HG03280 (cell line): Measurements from ENCODE around the gene EXOC6B.
A peak's percentile ranks its signal among the peaks of the same experiment; 100 is the strongest.

ENCODE experiments used
- ATAC-seq: cut with Tn5 transposase; IDR thresholded peaks from one replicate; pipeline ENCODE4 v1.9.1; 2021; ENCODE audit warnings: mild to moderate bottlenecking, moderate library complexity; ENCODE audit not compliant: unreplicated experiment

The EXOC6B gene

GRCh38 chr2:72389447-72389846 lies 436.4 kb downstream of the EXOC6B start:
- ATAC-seq = no peak

GRCh38 chr2:72388263-72388662 lies 437.6 kb downstream of the EXOC6B start:
- ATAC-seq = no peak

- ATAC-seq = no peak
These were observed 439.5 kb downstream of the EXOC6B start for GRCh38 chr2:72386288-72386687.

GRCh38 chr2:72378753-72379348 lies 447.0 kb downstream of the EXOC6B start:
- no peak for ATAC-seq

GRCh38 chr2:72367530-72368225 lies 458.2 kb downstream of the EXOC6B start:
- ATAC-seq = no peak

GRCh38 chr2:72363406-72363805 lies 462.4 kb downstream of the EXOC6B start:
- ATAC-seq = no peak

GRCh38 chr2:72362733-72363132 lies 463.1 kb downstream of the EXOC6B start:
- no peak for ATAC-seq

- no peak for ATAC-seq
These were observed 464.3 kb downstream of the EXOC6B start for GRCh38 chr2:72361521-72361920.

GRCh38 chr2:72361042-72361441 lies 464.8 kb downstream of the EXOC6B start:
- ATAC-seq = no peak

GRCh38 chr2:72350852-72351251 lies 475.0 kb downstream of the EXOC6B start:
- no peak for ATAC-seq

- no peak for ATAC-seq
These were observed 476.8 kb downstream of the EXOC6B start for GRCh38 chr2:72349016-72349415.

GRCh38 chr2:72347081-72347480 lies 478.8 kb downstream of the EXOC6B start:
- no peak for ATAC-seq

GRCh38 chr2:72341639-72342038 lies 484.2 kb downstream of the EXOC6B start:
- no peak for ATAC-seq

GRCh38 chr2:72340665-72341064 lies 485.2 kb downstream of the EXOC6B start:
- no peak for ATAC-seq

GRCh38 chr2:72338076-72338475 lies 487.8 kb downstream of the EXOC6B start:
- ATAC-seq = no peak

GRCh38 chr2:72332720-72333119 lies 493.1 kb downstream of the EXOC6B start:
- ATAC-seq = no peak

GRCh38 chr2:72330652-72331051 lies 495.2 kb downstream of the EXOC6B start:
- no peak for ATAC-seq

GRCh38 chr2:72326759-72327158 lies 499.1 kb downstream of the EXOC6B start:
- ATAC-seq = no peak

GRCh38 chr2:72325592-72326422 lies 500.0 kb downstream of the EXOC6B start:
- peak; percentile 71 for ATAC-seq

GRCh38 chr2:72316774-72317173 lies 509.1 kb downstream of the EXOC6B start:
- no peak for ATAC-seq

GRCh38 chr2:72300147-72300684 lies 525.6 kb downstream of the EXOC6B start:
- ATAC-seq = no peak

- ATAC-seq = no peak
These were observed 532.2 kb downstream of the EXOC6B start for GRCh38 chr2:72293620-72294019.
